Natural killer cell (primary cell): ENCODE measurements around the gene ZNF445. TPM values are rescaled to one million over a fixed set of nuclear protein-coding genes. Genes with fewer than 3 reads are reported as not detected.

Experiments used
- ATAC-seq, 3 donors: fragments of 150-1000 bp in 2 of 3; fragments of 200-7000 bp in 1 of 3; cut with Tn5 transposase; 1 replicate in 1 of 3; 2 replicates in 2 of 3; pipeline ENCODE4 v1.10.0; 2021; ENCODE audit warnings: mild to moderate bottlenecking in 2 of 3, moderate library complexity in 2 of 3
- DNase-seq, 2 donors: peaks; one replicate each; pipeline versions ENCODE4 v3.0.0 to v3.0.0-alpha.2; 2013 to 2021; ENCODE audit warnings: mixed read lengths in 1 of 2
- H3K27ac ChIP-seq: one replicate; pipeline ENCODE4 v1.5.1; 2013; ENCODE audit warnings: mild to moderate bottlenecking, low read length
- H3K27me3 ChIP-seq: one replicate; pipeline ENCODE4 v1.6.1; 2013; ENCODE audit warnings: low read length; ENCODE audit not compliant: control insufficient read depth, insufficient read depth
- H3K36me3 ChIP-seq: one replicate; pipeline ENCODE4 v1.6.1; 2013; ENCODE audit warnings: low read length; ENCODE audit not compliant: control insufficient read depth, insufficient read depth
- H3K4me1 ChIP-seq: one replicate; pipeline ENCODE4 v1.6.1; 2013; ENCODE audit warnings: low read length; ENCODE audit not compliant: control insufficient read depth, insufficient read depth
- H3K4me3 ChIP-seq: one replicate; pipeline ENCODE4 v1.5.1; 2013; ENCODE audit warnings: low read length
- H3K9me3 ChIP-seq: one replicate; pipeline ENCODE4 v1.6.1; 2013; ENCODE audit warnings: low read length; ENCODE audit not compliant: control insufficient read depth, insufficient read depth
- H3K27ac Mint-ChIP-seq, 2 donors: one replicate each; pipeline ENCODE4 v1.8.0; 2022; ENCODE audit warnings: mild to moderate bottlenecking in 2 of 2, mixed read lengths in 2 of 2, moderate library complexity in 1 of 2
- H3K27me3 Mint-ChIP-seq, 2 donors: one replicate each; pipeline ENCODE4 v1.8.0; 2022; ENCODE audit warnings: low read depth in 2 of 2, mixed read lengths in 2 of 2
- H3K36me3 Mint-ChIP-seq: one replicate; pipeline ENCODE4 v1.8.0; 2022; ENCODE audit warnings: mixed read lengths
- H3K4me1 Mint-ChIP-seq, 2 donors: one replicate each; pipeline ENCODE4 v1.8.0; 2022; ENCODE audit warnings: mixed read lengths in 2 of 2
- H3K4me3 Mint-ChIP-seq: one replicate; pipeline ENCODE4 v1.8.0; 2022; ENCODE audit warnings: mild to moderate bottlenecking, moderate library complexity, mixed read lengths
- H3K9me3 Mint-ChIP-seq, 2 donors: one replicate each; pipeline ENCODE4 v1.8.0; 2022; ENCODE audit warnings: mixed read lengths in 2 of 2
- WGBS: methylation state at CpG from one replicate; pipeline ENCODE4 v1.1.7; 2013; ENCODE audit warnings: missing lambda C conversion rate; ENCODE audit not compliant: insufficient coverage; 5-methylcytosine and 5-hydroxymethylcytosine counted together
- intact Hi-C: fragments of 100-400 bp; cut with micrococcal nuclease; formaldehyde crosslinking; loops from one replicate; pipeline ENCODE4 v1.14.2; 2022
- total RNA-seq, 4 donors: library from RNA; stranded (reverse); fragments of 120-200 nt in 1 of 4; gene quantifications; one replicate each; pipeline versions ENCODE4 v1.2.3 to v1.2.4, GENCODE V29; 2013 to 2022
- TF ChIP-seq, protein P1 (sequence below): fragments of 200-600 bp; IDR thresholded peaks from one replicate; pipeline ENCODE4 v1.8.0; 2022; ENCODE audit warnings: antibody characterized with exemption

Gene ZNF445
- total RNA-seq, 3 donors from 2014 or later (not counting 1 experiment from before 2014, with no cell fraction given), result 15.5 to 24.4 (median 17.4) TPM

DNA sequence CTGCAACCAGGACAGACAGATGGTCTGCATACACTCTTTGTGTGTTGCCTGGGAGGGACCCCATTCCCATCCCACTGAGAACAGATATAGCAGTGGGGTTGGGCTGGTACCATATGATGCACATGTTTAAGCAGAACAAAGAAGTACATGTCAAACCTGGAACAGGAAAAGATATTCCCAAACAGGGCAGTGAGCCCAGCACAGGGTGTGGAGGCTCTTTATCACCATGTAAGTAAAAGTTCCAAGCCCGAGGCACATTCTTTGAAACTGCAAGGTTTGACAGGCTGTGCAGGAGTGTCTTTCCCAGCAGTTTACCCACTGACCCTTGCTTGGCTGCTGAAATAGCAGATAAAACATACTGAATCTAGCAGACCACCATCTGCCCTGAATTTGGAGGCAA lies 5.3 kb upstream of the ZNF445 start:
- no peaks in the 10 kb centered on the region for H3K27me3 ChIP-seq
- no peak overlapping the region for H3K4me3 ChIP-seq
- Mint-ChIP-seq H3K27me3 (no peaks in the 10 kb centered on the region), H3K4me1 (peaks cover 6% of the 10 kb centered on the region in 2 donors), H3K36me3 (no peaks in the 10 kb centered on the region), H3K9me3 (no peaks in the 10 kb centered on the region), H3K27ac (no peak overlapping the region), H3K4me3 (no peak overlapping the region)
- TF ChIP-seq, protein P1, sequence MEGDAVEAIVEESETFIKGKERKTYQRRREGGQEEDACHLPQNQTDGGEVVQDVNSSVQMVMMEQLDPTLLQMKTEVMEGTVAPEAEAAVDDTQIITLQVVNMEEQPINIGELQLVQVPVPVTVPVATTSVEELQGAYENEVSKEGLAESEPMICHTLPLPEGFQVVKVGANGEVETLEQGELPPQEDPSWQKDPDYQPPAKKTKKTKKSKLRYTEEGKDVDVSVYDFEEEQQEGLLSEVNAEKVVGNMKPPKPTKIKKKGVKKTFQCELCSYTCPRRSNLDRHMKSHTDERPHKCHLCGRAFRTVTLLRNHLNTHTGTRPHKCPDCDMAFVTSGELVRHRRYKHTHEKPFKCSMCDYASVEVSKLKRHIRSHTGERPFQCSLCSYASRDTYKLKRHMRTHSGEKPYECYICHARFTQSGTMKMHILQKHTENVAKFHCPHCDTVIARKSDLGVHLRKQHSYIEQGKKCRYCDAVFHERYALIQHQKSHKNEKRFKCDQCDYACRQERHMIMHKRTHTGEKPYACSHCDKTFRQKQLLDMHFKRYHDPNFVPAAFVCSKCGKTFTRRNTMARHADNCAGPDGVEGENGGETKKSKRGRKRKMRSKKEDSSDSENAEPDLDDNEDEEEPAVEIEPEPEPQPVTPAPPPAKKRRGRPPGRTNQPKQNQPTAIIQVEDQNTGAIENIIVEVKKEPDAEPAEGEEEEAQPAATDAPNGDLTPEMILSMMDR, result no peak
- no peak overlapping the region for H3K27ac ChIP-seq
- H3K9me3 ChIP-seq, result no peaks in the 10 kb centered on the region
- DNase-seq, result no peak
- peaks cover 5% of the 10 kb centered on the region for H3K4me1 ChIP-seq
- ATAC-seq, result no peak
- intact Hi-C loops, result no loop called here
- 89% methylated on average over 1 of the region's 1 CpG for WGBS
- no peaks in the 10 kb centered on the region for H3K36me3 ChIP-seq

DNA sequence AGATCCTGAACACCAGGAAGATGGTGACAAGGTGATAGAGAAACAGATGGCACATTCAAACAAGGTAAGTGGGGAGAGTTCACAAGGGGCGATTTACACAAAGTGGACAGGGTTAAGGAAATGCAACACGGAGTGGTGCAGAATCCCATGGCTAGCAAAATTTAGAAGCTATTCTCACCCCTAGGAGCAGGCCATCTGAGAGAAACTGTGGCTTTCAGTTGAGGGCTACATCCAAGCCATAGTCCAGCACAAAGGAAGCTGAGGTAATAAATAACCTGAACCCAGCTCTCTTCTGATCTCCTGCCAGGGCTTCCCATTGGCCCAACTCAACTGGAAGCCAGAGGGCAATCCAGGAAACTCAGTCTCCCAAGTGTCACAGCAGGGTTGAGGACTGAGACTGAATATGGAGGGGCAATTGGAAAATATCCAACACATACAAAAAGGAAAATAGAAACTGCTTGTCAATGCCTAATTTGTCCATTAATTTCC lies 1.2 kb upstream of the ZNF445 start:
- peaks cover 11% of the 10 kb centered on the region for H3K4me1 ChIP-seq
- no peak for DNase-seq
- Mint-ChIP-seq H3K36me3 (no peaks in the 10 kb centered on the region), H3K4me1 (peaks cover 22 to 33% of the 10 kb centered on the region in 2 donors), H3K4me3 (peak overlapping the region; percentile 96), H3K9me3 (no peaks in the 10 kb centered on the region), H3K27ac (no peak overlapping the region), H3K27me3 (no peaks in the 10 kb centered on the region)
- H3K4me3 ChIP-seq, result no peak overlapping the region
- no peaks in the 10 kb centered on the region for H3K27me3 ChIP-seq
- H3K9me3 ChIP-seq, result no peaks in the 10 kb centered on the region
- H3K27ac ChIP-seq, result no peak overlapping the region
- intact Hi-C loops, result loop anchor here (10.0 kb wide), 1 partner anchor 144 kb away; the partner anchor contains the start of gene TCAIM
- no peaks in the 10 kb centered on the region for H3K36me3 ChIP-seq
- 92% methylated on average over 2 of the region's 2 CpGs for WGBS
- TF ChIP-seq, protein P1, result no peak
- ATAC-seq, result no peak

DNA sequence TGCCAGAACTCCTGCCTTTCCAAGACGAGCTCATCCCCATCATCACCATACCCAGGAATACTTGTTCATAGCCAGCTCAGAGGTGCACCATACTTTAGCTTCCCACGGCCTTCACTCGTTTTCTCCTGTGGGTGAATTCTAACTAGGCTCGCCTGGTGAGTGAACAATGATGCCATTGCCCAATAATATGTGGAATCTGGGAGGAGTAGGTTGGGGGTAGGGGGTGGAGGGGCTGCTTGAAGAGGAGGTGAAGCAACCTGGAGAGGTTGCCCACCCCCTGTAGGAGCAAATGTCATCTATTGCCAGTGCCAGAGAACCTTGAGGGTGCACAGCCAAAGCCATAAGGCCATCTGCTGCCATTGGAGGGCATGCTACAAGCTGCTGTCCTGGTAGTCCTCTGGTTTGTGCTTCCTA lies 592 bp upstream of the ZNF445 start:
- DNase-seq (peak in 1 of 2 donors; percentile 10), ATAC-seq (no peak)
- Histone ChIP-seq H3K4me1 (peaks cover 11% of the 10 kb centered on the region), H3K27me3 (no peaks in the 10 kb centered on the region), H3K36me3 (no peaks in the 10 kb centered on the region), H3K9me3 (no peaks in the 10 kb centered on the region), H3K4me3 (peak overlapping the region; percentile 40), H3K27ac (no peak overlapping the region)
- peak overlapping the region; percentile 83 to 92 for H3K27ac Mint-ChIP-seq
- peak overlapping the region; percentile 96 for H3K4me3 Mint-ChIP-seq
- intact Hi-C loops, result loop anchor here (10.0 kb wide), 1 partner anchor 143 kb away; the partner anchor contains the start of gene TCAIM
- no peaks in the 10 kb centered on the region for H3K9me3 Mint-ChIP-seq
- 91% methylated on average over 4 of the region's 4 CpGs for WGBS
- TF ChIP-seq, protein P1, result no peak
- H3K36me3 Mint-ChIP-seq, result no peaks in the 10 kb centered on the region
- H3K27me3 Mint-ChIP-seq, result no peaks in the 10 kb centered on the region
- peaks cover 22 to 37% of the 10 kb centered on the region in 2 donors for H3K4me1 Mint-ChIP-seq

DNA sequence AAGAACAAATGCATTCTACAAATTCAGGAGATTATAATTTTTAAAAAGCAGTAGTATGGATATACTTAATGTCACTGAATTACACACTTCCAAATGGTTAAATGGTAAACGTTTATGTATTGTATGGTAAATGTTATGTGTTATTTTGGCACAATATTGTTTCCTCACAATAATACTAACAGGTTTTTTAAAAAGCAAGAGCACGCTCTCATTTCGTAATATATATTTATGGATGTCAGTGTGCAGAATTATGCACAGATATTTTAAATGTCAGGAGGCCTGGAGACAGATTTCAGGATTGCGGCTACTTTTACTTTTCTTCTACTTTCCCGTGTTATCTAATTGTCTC lies 533 bp downstream of the ZNF445 start:
- DNase-seq, result no peak
- no peaks in the 10 kb centered on the region for H3K36me3 ChIP-seq
- intact Hi-C loops, result loop anchor here (1.0 to 10.0 kb wide), 3 partner anchors 33 to 142 kb away; partner anchors contain the start of gene TCAIM
- Mint-ChIP-seq H3K27ac (peak overlapping the region; percentile 83 to 92), H3K27me3 (no peaks in the 10 kb centered on the region), H3K4me3 (peak overlapping the region; percentile 93), H3K4me1 (peaks cover 22 to 42% of the 10 kb centered on the region in 2 donors), H3K9me3 (no peaks in the 10 kb centered on the region), H3K36me3 (no peaks in the 10 kb centered on the region)
- no peaks in the 10 kb centered on the region for H3K27me3 ChIP-seq
- WGBS, result 0% methylated on average over 2 of the region's 5 CpGs
- TF ChIP-seq, protein P1, result no peak
- peak in 1 of 3 donors; percentile 4 for ATAC-seq
- peaks cover 11% of the 10 kb centered on the region for H3K4me1 ChIP-seq
- H3K9me3 ChIP-seq, result no peaks in the 10 kb centered on the region
- H3K4me3 ChIP-seq, result peak overlapping the region; percentile 78
- H3K27ac ChIP-seq, result peak overlapping the region; percentile 52
